H1 (cell line): Measurements from ENCODE around the gene SEC31A. TPM values are rescaled to one million over a fixed set of nuclear protein-coding genes. Genes with fewer than 3 reads are reported as not detected.

Source experiments
- CTCF ChIA-PET: fragments of 300-600 bp; sonication (Branson Sonifier 250); formaldehyde crosslinking; loops from one replicate; lab custom pipeline; 2021; ENCODE audit not compliant: partially characterized antibody; lab: Charles Lee
- POLR2A ChIA-PET: fragments of 300-600 bp; sonication (Branson Sonifier 250); formaldehyde crosslinking; loops from one replicate; lab custom pipeline; 2021; ENCODE audit warnings: inconsistent platforms; ENCODE audit not compliant: partially characterized antibody; lab: Charles Lee
- DNase-seq, 2 experiments: peaks; one replicate each; pipeline versions ENCODE4 v3.0.0 to v3.0.0-alpha.2; 2010 to 2022; ENCODE audit warnings: low spot score in 2 of 2, low read depth in 1 of 2, mixed read lengths in 1 of 2
- FAIRE-seq: peaks from 2 replicates; lab custom pipeline; 2011; peaks lifted over from hg19 to GRCh38; lab: Jason Lieb, UNC
- H2AFZ ChIP-seq: 2 replicates; pipeline ENCODE4 v1.8.1; 2012; ENCODE audit warnings: low read length, inconsistent platforms
- H2AK5ac ChIP-seq: 2 replicates; pipeline ENCODE4 v1.6.1; 2013; ENCODE audit warnings: low read depth, low read length
- H2BK120ac ChIP-seq: replicated peaks from 2 replicates; pipeline ENCODE3; 2013; ENCODE audit warnings: low read depth, low read length, inconsistent platforms
- H2BK12ac ChIP-seq: 2 replicates; pipeline ENCODE4 v1.6.1; 2013; ENCODE audit warnings: low read depth, low read length
- H2BK15ac ChIP-seq: 2 replicates; pipeline ENCODE4 v1.6.1; 2013; ENCODE audit warnings: low read length
- H2BK20ac ChIP-seq: 2 replicates; pipeline ENCODE4 v1.6.1; 2013; ENCODE audit warnings: low read length
- H2BK5ac ChIP-seq: 2 replicates; pipeline ENCODE4 v1.6.1; 2013; ENCODE audit warnings: low read depth, low read length
- H3K14ac ChIP-seq: 2 replicates; pipeline ENCODE4 v1.6.1; 2013; ENCODE audit warnings: inconsistent platforms; ENCODE audit not compliant: insufficient read length
- H3K18ac ChIP-seq: 2 replicates; pipeline ENCODE4 v1.6.1; 2013; ENCODE audit warnings: low read length; ENCODE audit errors: extremely low read depth
- H3K23ac ChIP-seq: 2 replicates; pipeline ENCODE4 v1.6.1; 2013; ENCODE audit warnings: inconsistent platforms; ENCODE audit not compliant: insufficient read length
- H3K23me2 ChIP-seq: 2 replicates; pipeline ENCODE4 v1.6.1; 2013; ENCODE audit warnings: low read depth, low read length
- H3K27ac ChIP-seq: 2 replicates; pipeline ENCODE4 v1.6.1; 2011; ENCODE audit warnings: low read depth, low read length, inconsistent platforms
- H3K27me3 ChIP-seq, 4 experiments: replicated peaks in 1 of 4; 1 replicate in 1 of 4; 2 replicates in 3 of 4; pipeline versions ENCODE4 v1.6.1 to v1.8.1; 2011 to 2013; ENCODE audit warnings: low read length in 3 of 4, mild to moderate bottlenecking in 3 of 4, inconsistent platforms in 2 of 4, mixed read lengths in 2 of 4, moderate library complexity in 1 of 4; ENCODE audit not compliant: control insufficient read depth in 3 of 4, insufficient read depth in 3 of 4; ENCODE audit errors: extremely low read depth in 1 of 4
- H3K36me3 ChIP-seq, 4 experiments: 2 replicates each; pipeline versions ENCODE4 v1.6.1 to v1.8.1; 2011 to 2013; ENCODE audit warnings: mild to moderate bottlenecking in 4 of 4, low read length in 3 of 4, moderate library complexity in 2 of 4, control low read depth in 1 of 4, inconsistent platforms in 1 of 4; ENCODE audit not compliant: insufficient read depth in 4 of 4, control insufficient read depth in 2 of 4
- H3K4ac ChIP-seq: replicated peaks from 2 replicates; pipeline ENCODE3; 2013; ENCODE audit warnings: low read length, low read depth, mixed read lengths, inconsistent platforms; ENCODE audit not compliant: insufficient read length
- H3K4me1 ChIP-seq, 4 experiments: replicated peaks in 1 of 4; 1 replicate in 1 of 4; 2 replicates in 3 of 4; pipeline versions ENCODE4 v1.6.1 to v1.8.1; 2011 to 2013; ENCODE audit warnings: low read length in 3 of 4, inconsistent platforms in 2 of 4, mixed read lengths in 1 of 4; ENCODE audit not compliant: insufficient read depth in 4 of 4, control insufficient read depth in 3 of 4
- H3K4me2 ChIP-seq, 2 experiments: 2 replicates each; pipeline versions ENCODE4 v1.6.1 to v1.8.1; 2011 to 2013; ENCODE audit warnings: low read depth in 2 of 2, low read length in 2 of 2, control low read depth in 1 of 2, inconsistent platforms in 1 of 2, mild to moderate bottlenecking in 1 of 2; ENCODE audit not compliant: insufficient read depth in 1 of 2
- H3K4me3 ChIP-seq, 4 experiments: fragments of 200-600, 300-600 bp in 1 of 4; sonication (generic), shearing (Covaris generic), sonication (Bioruptor Twin) in 1 of 4; 2 replicates each; pipeline versions ENCODE4 v1.5.1 to v1.8.1; 2011 to 2016; ENCODE audit warnings: low read length in 4 of 4, low read depth in 3 of 4, control low read depth in 2 of 4, inconsistent platforms in 2 of 4, mild to moderate bottlenecking in 2 of 4, mixed read lengths in 1 of 4, moderate library complexity in 1 of 4; ENCODE audit not compliant: insufficient read depth in 2 of 4; ENCODE audit errors: extremely low read depth in 1 of 4
- H3K56ac ChIP-seq: replicated peaks from 2 replicates; pipeline ENCODE3; 2013; ENCODE audit warnings: low read depth, mild to moderate bottlenecking, mixed read lengths, low read length, inconsistent platforms; ENCODE audit not compliant: insufficient read length
- H3K79me1 ChIP-seq: 2 replicates; pipeline ENCODE4 v1.6.1; 2013; ENCODE audit warnings: low read depth, low read length, control low read depth
- H3K79me2 ChIP-seq, 2 experiments: 2 replicates each; pipeline versions ENCODE4 v1.6.1 to v1.8.1; 2012 to 2013; ENCODE audit warnings: low read length in 2 of 2, mild to moderate bottlenecking in 2 of 2, inconsistent platforms in 1 of 2; ENCODE audit not compliant: insufficient read depth in 2 of 2, control insufficient read depth in 1 of 2
- H3K9ac ChIP-seq, 4 experiments: replicated peaks in 1 of 4; 1 replicate in 1 of 4; 2 replicates in 3 of 4; pipeline versions ENCODE4 v1.6.1 to v1.8.1; 2011 to 2013; ENCODE audit warnings: low read depth in 3 of 4, low read length in 3 of 4, control low read depth in 2 of 4, mild to moderate bottlenecking in 2 of 4, moderate library complexity in 2 of 4, inconsistent platforms in 1 of 4; ENCODE audit errors: extremely low read depth in 1 of 4
- H3K9me3 ChIP-seq, 2 experiments: 2 replicates each; pipeline versions ENCODE4 v1.6.1 to v1.8.1; 2012 to 2013; ENCODE audit warnings: mild to moderate bottlenecking in 2 of 2, moderate library complexity in 2 of 2, control low read depth in 1 of 2, inconsistent platforms in 1 of 2, low read depth in 1 of 2, low read length in 1 of 2, mixed read lengths in 1 of 2; ENCODE audit not compliant: insufficient read depth in 2 of 2
- H4K20me1 ChIP-seq, 2 experiments: replicated peaks in 1 of 2; 2 replicates each; pipeline versions ENCODE3 to v1.8.1; 2011 to 2013; ENCODE audit warnings: inconsistent platforms in 2 of 2, low read length in 2 of 2, mild to moderate bottlenecking in 1 of 2; ENCODE audit not compliant: insufficient read depth in 2 of 2, control insufficient read depth in 1 of 2
- H4K5ac ChIP-seq: 2 replicates; pipeline ENCODE4 v1.6.1; 2013; ENCODE audit warnings: low read length, low read depth, mixed read lengths, inconsistent platforms; ENCODE audit not compliant: insufficient read length
- H4K8ac ChIP-seq: 2 replicates; pipeline ENCODE4 v1.8.0; 2013; ENCODE audit warnings: mild to moderate bottlenecking, moderate library complexity, low read length, inconsistent platforms; ENCODE audit not compliant: insufficient read depth; ENCODE audit errors: extremely low read depth
- H4K91ac ChIP-seq: replicated peaks from 2 replicates; pipeline ENCODE3; 2013; ENCODE audit warnings: low read length, mixed read lengths, inconsistent platforms; ENCODE audit not compliant: insufficient read length
- ATF3 ChIP-seq: IDR thresholded peaks from 2 replicates; pipeline ENCODE4 v1.6.1; 2011; ENCODE audit warnings: low read depth, mild to moderate bottlenecking, low read length; ENCODE audit not compliant: insufficient read depth
- WGBS, 2 experiments: shearing (Covaris generic) in 1 of 2; methylation state at CpG; one replicate each; pipeline versions ENCODE4 v1.1.6 to v1.1.7; 2013 to 2015; ENCODE audit warnings: low lambda C conversion rate in 2 of 2, mixed read lengths in 2 of 2, inconsistent platforms in 1 of 2, low coverage in 1 of 2, missing lambda C conversion rate in 1 of 2; ENCODE audit not compliant: insufficient replicate concordance in 2 of 2, insufficient coverage in 1 of 2, insufficient read length in 1 of 2; ENCODE audit errors: extremely low coverage in 1 of 2, missing lambda C conversion rate in 1 of 2; 5-methylcytosine and 5-hydroxymethylcytosine counted together
- polyA plus RNA-seq, 7 experiments: library from polyadenylated mRNA; depleted of rRNA in 3 of 7; stranded (reverse) in 5 of 7; unstranded in 2 of 7; fragments of >200 nt in 5 of 7; fragments of 200-250 nt in 2 of 7; gene quantifications; 1 replicate in 5 of 7; 2 replicates in 1 of 7; 4 replicates in 1 of 7; pipeline versions ENCODE4 v1.2.1 to v1.2.3, GENCODE V29; 2011 to 2013; ENCODE audit warnings: missing spikeins in 2 of 7, mixed read lengths in 2 of 7
- total RNA-seq: library from RNA; stranded (reverse); fragmentation: NEBNext Ultra II Directional; extraction: Animal tissue kit (Norgen Biotek cat#: 25700); gene quantifications from 2 replicates; pipeline ENCODE4 v1.2.1, GENCODE V29; 2021

The SEC31A gene
- total and polyA plus RNA-seq, 2 of the 8 experiments (the other 6 are each of a cell fraction or from before 2014, with no cell fraction given), result 112 to 125 TPM

- CTCF ChIA-PET, result interaction anchor here (1.0 kb wide), 1 partner anchor 63 kb away, joined by 3 read pairs; no protein-coding TSS in a partner anchor
- H3K56ac ChIP-seq, result no peak overlapping the region
- WGBS, 2 experiments, result 96% methylated on average over 2 of the region's 2 CpGs; no CpG with 5 or more reads in 1 of the 2 experiments
- H4K20me1 ChIP-seq, result no peaks in the 10 kb centered on the region
- H4K91ac ChIP-seq, result no peak overlapping the region
- H3K23ac ChIP-seq, result no peak overlapping the region
- no peak overlapping the region for H3K14ac ChIP-seq
- no peak overlapping the region for H2BK5ac ChIP-seq
- DNase-seq, result no peak
- no peak overlapping the region for H2BK15ac ChIP-seq
- H4K8ac ChIP-seq, result no peak overlapping the region
- peaks cover 0 to 29% of the 10 kb centered on the region in 2 experiments; a peak in 3 of 4 replicates for H3K79me2 ChIP-seq
- peaks cover 4% of the 10 kb centered on the region for H3K23me2 ChIP-seq
- no peak overlapping the region for H3K18ac ChIP-seq
- no peak overlapping the region for H2AFZ ChIP-seq
- H2BK120ac ChIP-seq, result no peak overlapping the region
- no peaks in the 10 kb centered on the region for H3K9me3 ChIP-seq
- no peaks in the 10 kb centered on the region for H3K27me3 ChIP-seq
- no peak overlapping the region for H2BK12ac ChIP-seq
- H3K36me3 ChIP-seq, result peaks cover 2 to 54% (median 19%) of the 10 kb centered on the region in 4 experiments
- POLR2A ChIA-PET, result no interaction called here
- no peak overlapping the region for H2AK5ac ChIP-seq
- no peak overlapping the region for H3K27ac ChIP-seq
- H2BK20ac ChIP-seq, result no peak overlapping the region
- no peak overlapping the region for H3K4me3 ChIP-seq
- H3K4me1 ChIP-seq, result no peaks in the 10 kb centered on the region
- no peak overlapping the region for H3K4ac ChIP-seq
- no peaks in the 10 kb centered on the region for H3K79me1 ChIP-seq
- no peak for FAIRE-seq
- H3K4me2 ChIP-seq, result no peak overlapping the region
- no peak for TF ChIP-seq ATF3
- no peak overlapping the region for H4K5ac ChIP-seq
- no peak overlapping the region for H3K9ac ChIP-seq
Measured at GRCh38 chr4:82905205-82905604, 14.3 kb upstream of the SEC31A start.
